ENCODE measurements around the gene KCNK18.
"Not testable (repeated sequence)": the region's sequence is repeated elsewhere in the genome, so short reads cannot be mapped to it uniquely, and the experiment has no call there.

KCNK18 gene

GRCh38 chr10:117174439-117175214 is 22.7 kb upstream of the KCNK18 start:
- peak; percentile 90 for FAIRE-seq

DNA sequence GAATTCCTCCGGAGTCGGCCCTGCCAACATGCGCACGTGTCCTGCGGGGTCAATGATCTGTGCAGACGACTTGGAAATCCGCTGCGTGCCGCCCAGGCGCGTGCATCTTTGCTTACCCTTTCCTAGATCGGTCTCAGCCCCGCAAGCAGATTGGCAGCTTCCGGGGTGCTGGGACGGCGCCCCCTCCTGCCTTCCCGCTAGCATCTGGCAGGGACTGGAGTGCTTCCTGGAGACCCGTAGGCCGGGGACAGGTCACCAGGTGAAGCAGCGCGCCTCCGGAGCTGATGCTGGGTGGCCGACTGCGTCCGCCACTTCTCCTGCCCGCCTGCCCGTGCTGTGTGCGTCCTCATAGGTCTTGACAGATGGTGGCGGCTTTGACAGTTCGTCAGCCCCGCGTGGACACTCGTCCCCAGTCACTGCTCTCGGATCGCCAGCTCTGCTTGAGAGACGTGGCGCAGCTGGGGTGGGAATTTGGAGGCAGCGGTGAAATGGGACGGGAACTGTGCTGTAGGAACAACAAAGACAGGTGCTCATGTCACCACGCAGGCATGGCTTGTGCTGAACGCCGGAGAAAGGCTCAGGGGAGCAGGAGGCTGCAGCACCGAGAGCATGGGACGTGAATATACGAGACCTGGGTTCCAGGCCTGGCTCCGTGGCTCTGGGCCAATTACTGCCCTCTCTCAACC is 21.9 kb upstream of the KCNK18 start:
- FAIRE-seq = no peak

DNA sequence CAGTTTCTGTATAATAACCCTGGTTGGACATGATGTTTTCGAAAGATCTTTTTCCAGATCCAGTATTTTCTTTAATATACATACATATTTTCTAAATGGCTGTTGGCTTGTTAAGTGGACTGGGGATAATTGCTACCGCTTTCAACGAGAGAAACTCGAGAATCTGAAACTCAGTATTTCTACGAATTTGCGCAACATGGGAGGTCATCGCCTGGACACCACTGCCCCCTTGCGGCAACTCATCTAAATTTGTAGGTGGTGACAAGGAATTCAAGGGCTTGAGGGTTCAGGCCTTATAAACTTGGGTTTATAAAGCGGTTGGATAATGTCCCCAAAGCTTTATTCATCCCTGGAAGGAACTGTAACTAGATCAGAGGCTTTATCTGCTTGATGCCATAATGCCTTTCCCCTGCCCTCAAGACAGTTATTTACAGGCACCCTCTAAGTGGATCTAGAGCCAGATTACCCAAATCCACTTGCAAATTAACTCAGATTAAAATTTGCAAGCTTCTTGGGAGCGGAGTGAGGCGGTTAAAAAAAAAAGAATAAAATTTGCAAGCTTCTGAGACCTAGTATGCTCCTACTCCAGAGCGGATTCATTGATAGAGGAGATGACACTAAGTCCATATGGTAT is 21.3 kb upstream of the KCNK18 start:
- FAIRE-seq = peak; percentile 88

DNA sequence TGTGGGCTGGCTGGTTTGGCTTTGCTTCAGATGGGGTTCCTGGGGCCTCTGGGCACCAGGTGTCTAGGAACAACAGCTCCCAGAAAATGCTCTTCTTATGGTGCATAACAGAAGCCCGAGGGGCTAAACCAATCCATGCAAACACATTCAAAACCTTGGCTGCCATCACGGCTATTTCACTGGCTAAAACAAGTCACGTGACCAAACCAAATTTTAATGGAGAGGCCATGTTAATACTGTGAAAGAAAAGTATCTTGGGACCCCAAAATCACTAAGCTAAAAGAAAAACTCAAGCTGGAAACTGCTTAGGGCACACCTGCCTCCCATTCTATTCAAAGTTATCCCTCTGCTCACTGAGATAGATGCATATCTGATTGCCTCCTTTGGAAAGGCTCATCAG is 19.1 kb upstream of the KCNK18 start:
- no peak for FAIRE-seq

- no peak for FAIRE-seq
These were observed 13.0 kb upstream of the KCNK18 start for GRCh38 chr10:117184296-117184695.

DNA sequence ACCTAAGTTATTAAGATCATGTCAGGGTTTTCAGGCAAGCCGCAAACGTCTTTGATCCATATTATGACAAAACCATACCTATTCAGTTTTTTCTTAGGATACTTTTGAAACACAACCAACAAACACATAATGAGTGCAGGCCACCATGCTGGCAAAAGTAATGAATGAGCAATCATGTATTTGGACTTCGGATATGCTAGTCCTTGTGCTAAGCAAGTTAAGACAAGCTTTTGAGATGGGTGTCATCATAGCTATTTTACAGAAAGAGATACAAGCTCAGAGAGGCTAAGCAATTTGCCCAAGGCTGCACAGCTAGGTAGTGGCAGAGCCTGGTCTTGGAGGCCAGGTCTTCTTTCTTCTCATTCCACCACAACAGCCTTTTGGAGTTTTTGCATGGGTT is 12.5 kb upstream of the KCNK18 start:
- FAIRE-seq = no peak

DNA sequence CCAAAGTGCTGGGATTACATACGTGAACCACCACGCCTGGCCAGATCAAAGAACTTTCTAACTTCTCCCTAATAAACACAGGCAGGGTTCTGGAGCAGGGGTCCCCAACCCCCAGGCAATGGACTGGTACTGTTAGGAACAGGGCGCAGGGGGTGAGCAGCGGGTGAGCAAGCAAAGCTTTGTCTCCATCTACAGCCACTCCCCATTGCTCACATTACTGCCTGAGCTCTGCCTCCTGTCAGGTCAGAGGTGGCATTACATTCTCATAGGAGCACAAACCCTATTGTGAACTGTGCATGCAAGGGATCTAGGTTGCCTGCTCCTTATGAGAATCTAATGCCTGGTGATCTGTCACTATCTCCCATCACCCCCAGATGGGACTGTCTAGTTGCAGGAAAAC is 11.5 kb upstream of the KCNK18 start:
- FAIRE-seq = not testable (repeated sequence)

GRCh38 chr10:117186832-117187615 is 10.3 kb upstream of the KCNK18 start:
- FAIRE-seq = no peak

GRCh38 chr10:117188371-117188770 is 8.9 kb upstream of the KCNK18 start:
- no peak for FAIRE-seq

GRCh38 chr10:117189557-117189956 is 7.7 kb upstream of the KCNK18 start:
- FAIRE-seq = no peak

DNA sequence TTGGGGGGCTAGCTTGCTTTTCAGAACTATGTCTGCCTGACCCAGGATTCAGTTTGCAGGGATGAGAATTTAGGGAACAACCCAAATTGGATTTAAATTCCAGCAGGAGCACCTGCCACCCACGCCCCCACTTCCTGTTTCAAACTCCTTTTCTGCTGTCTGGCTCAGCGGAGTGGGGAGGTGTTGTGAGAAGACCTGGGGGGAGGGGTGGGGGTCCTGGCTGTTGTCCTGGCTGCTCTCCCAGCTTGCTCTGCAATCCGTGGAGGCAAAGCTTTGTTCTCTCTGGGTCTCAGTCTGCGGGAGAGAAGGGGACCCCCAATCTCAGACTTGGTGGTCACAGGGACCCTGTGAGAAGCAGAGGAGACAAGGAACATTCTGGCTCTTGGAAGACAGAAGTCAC is 799 bp downstream of the KCNK18 start:
- no peak for FAIRE-seq

DNA sequence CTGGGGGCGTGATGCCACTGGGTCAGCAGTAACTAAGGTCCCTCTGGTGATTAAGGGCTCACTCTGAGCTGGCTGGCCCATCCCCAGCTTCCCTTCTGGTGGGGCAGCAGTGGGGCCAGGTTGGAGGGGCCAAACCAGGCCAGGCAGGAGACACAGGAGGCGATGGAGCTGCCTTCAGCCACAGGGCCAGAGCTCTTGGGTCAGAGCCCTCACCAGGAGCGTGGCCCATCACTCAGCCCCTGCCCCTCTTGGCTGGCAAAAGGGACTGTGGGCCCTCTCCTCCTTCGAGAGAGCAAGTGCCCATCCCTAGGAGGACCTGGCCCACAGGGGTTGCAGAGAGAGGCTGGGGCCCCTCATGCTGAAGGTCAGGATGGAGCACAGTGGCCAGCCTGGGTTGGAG is 4.5 kb downstream of the KCNK18 start:
- no peak for FAIRE-seq

GRCh38 chr10:117204316-117204715 is 7.0 kb downstream of the KCNK18 start:
- no peak for FAIRE-seq

GRCh38 chr10:117212176-117212575 is 14.9 kb downstream of the KCNK18 start:
- no peak for FAIRE-seq

DNA sequence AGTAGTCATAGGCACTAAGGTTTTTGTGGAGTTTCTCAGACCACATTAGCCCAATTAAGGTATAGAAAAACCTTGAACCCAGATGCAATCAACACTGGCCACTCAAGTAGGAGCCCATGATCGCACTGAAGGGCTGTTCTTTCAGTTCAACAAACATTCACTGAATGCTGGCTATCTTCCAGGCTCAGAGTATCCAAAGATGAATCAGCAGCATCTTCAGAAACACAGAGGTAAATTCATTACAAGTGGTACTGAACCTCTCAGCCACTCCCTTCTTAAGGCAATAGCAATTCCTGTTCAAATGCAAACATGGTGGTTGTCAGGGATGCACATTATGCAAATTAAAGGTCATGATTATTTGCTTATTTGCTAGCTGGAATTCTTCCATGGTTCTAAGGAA is 17.1 kb downstream of the KCNK18 start:
- no peak for FAIRE-seq

- FAIRE-seq = no peak
These were observed 17.8 kb downstream of the KCNK18 start for GRCh38 chr10:117215079-117215478.

DNA sequence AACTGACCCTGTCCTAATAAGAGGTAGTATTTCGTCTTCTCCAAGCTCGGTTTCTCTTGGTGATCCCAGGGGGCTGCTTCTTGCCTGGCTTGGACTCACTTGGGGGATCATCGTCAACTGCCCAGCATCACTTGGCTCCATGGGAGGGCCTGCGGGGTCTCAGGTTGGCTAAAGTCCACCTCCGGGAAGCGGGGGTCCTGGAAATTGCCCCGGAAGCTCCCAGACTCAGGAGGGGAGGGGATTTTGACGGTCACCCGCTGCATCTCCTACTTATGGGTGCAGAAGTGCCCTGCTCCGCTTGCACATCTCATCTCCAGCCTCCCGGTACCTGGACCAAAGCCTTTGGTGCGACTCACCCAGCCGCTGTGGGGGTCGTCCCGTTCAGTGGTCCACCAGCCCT is 18.7 kb downstream of the KCNK18 start:
- FAIRE-seq = no peak

DNA sequence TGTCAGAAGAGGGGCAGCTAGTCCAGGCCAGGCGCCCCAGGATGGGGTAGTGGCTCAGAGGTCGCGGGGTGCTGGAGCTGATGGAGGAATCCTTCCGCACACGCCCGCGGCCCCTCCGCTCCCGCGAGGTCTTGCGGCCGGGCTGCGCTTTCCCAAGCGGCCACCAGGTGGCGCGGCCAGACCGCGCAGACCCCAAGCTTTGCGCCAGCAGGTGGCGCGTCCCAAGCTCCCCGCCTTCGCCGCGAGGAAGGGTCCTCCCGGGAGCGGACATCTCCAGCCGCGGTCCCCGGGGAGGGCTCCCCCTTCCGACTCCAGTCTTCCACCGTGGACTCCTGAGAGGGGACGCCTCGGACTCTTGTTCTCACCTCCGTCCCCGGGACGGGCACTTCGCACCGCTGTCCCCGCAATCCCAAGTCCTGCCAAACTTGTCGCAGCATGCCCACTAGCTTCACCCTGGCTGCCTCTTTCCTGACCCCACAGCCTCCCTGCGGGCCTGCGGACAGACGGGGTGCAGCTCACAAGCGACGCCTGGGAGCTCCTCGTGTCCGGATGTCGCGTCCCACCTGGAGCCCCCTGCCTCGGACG is 19.4 kb downstream of the KCNK18 start:
- no peak for FAIRE-seq

GRCh38 chr10:117217196-117217761 is 20.0 kb downstream of the KCNK18 start:
- no peak for FAIRE-seq

DNA sequence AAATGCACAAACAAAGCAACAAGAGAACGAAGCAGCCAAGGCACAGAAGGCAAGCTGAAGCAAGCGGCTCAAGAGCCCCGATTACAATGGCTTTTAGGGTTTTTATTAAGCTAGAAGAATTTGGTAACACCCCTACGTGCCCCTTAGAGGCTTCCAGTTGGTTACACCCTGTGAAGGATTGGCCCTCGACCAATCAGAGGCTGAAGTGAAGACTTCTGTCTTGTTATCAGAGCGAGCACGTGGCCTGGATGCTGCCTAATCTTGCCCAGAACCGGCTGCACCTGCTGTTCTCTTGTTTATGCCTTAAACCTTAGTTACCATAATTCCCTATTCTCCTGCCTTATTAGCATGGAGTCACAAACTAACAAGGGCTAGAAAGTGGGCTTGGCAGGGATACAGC is 21.4 kb downstream of the KCNK18 start:
- FAIRE-seq = no peak

GRCh38 chr10:117221156-117221711 is 23.9 kb downstream of the KCNK18 start:
- FAIRE-seq = no peak

DNA sequence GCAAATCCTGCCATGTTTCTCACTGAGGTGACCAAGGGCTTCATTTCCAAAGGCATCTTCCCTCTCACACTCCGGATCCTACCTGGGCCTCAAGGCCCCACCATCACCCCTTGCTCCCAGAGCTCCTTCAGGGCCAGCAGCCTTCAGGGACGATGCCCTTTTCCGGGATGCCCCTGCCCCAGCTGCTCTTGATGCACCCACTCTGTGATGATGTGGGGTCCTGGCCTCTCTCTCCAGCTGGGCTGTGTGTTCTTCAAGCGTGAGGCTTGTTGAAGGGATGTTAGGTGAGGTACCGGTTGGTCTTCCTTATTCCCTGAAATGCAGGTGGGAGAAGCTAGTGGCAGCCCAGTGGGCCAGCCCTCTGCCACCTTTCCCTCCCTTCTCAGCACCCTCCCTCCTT is 25.3 kb downstream of the KCNK18 start:
- FAIRE-seq = no peak

All from islet of Langerhans (tissue), 1 donor.